HEK293T (cell line): ENCODE data around the gene TTC9C.

Experiments used
- CTCF ChIA-PET: fragments of 350-600 bp; formaldehyde crosslinking; extraction: SDS; loops from one replicate; lab custom pipeline; 2021; ENCODE audit warnings: antibody characterized with exemption, inconsistent platforms; lab: Yijun Ruan, JAX
- POLR2A ChIA-PET: fragments of 350-600 bp; formaldehyde crosslinking; extraction: SDS; loops from one replicate; lab custom pipeline; 2020; ENCODE audit warnings: antibody characterized with exemption, inconsistent platforms; lab: Yijun Ruan, JAX
- DNase-seq: peaks from one replicate; pipeline ENCODE4 v3.0.0; 2012; ENCODE audit warnings: mixed read lengths; ENCODE audit errors: extremely low spot score
- ARNT ChIP-seq: fragments of 450-650 bp; IDR thresholded peaks from 2 replicates; pipeline ENCODE4 v1.6.1; 2017; ENCODE audit warnings: mild to moderate bottlenecking
- BHLHE40 ChIP-seq: fragments of 450-650 bp; IDR thresholded peaks from 2 replicates; pipeline ENCODE4 v1.6.1; 2016; ENCODE audit warnings: mild to moderate bottlenecking, moderate library complexity, borderline replicate concordance
- CTBP1 ChIP-seq: fragments of 450-650 bp; IDR thresholded peaks from 2 replicates; pipeline ENCODE4 v1.6.1; 2016; ENCODE audit warnings: borderline replicate concordance
- ELF4 ChIP-seq: fragments of 450-650 bp; IDR thresholded peaks from 2 replicates; pipeline ENCODE4 v1.6.1; 2017; ENCODE audit warnings: antibody characterized with exemption
- FOXA1 ChIP-seq: fragments of 450-650 bp; IDR thresholded peaks from 2 replicates; pipeline ENCODE4 v1.6.1; 2016; ENCODE audit warnings: mild to moderate bottlenecking
- FOXK2 ChIP-seq: fragments of 450-650 bp; IDR thresholded peaks from 2 replicates; pipeline ENCODE4 v1.6.1; 2016; ENCODE audit warnings: mild to moderate bottlenecking
- FOXM1 ChIP-seq: fragments of 450-650 bp; IDR thresholded peaks from 2 replicates; pipeline ENCODE4 v1.6.1; 2017; ENCODE audit warnings: mild to moderate bottlenecking, borderline replicate concordance
- HDGF ChIP-seq: fragments of 450-650 bp; IDR thresholded peaks from 2 replicates; pipeline ENCODE4 v1.6.1; 2017; ENCODE audit warnings: antibody characterized with exemption, borderline replicate concordance
- L3MBTL2 ChIP-seq: fragments of 450-650 bp; conservative IDR thresholded peaks from 2 replicates; pipeline ENCODE4 v1.6.1; 2016; ENCODE audit warnings: mild to moderate bottlenecking
- LEF1 ChIP-seq: fragments of 450-650 bp; IDR thresholded peaks from 2 replicates; pipeline ENCODE4 v1.6.1; 2017; ENCODE audit warnings: mild to moderate bottlenecking, borderline replicate concordance
- NFRKB ChIP-seq: fragments of 450-650 bp; IDR thresholded peaks from 2 replicates; pipeline ENCODE4 v1.6.1; 2016; ENCODE audit warnings: mild to moderate bottlenecking, moderate library complexity
- SP1 ChIP-seq: fragments of 450-650 bp; IDR thresholded peaks from 2 replicates; pipeline ENCODE4 v1.6.1; 2017
- SUZ12 ChIP-seq: fragments of 450-650 bp; IDR thresholded peaks from 2 replicates; pipeline ENCODE4 v1.6.1; 2016; ENCODE audit warnings: mild to moderate bottlenecking
- TARDBP ChIP-seq: fragments of 450-650 bp; IDR thresholded peaks from 2 replicates; pipeline ENCODE4 v1.6.1; 2016
- ZNF384 ChIP-seq: fragments of 450-650 bp; IDR thresholded peaks from 2 replicates; pipeline ENCODE4 v1.6.1; 2016
- TF ChIP-seq, protein P1 (sequence below): fragments of 450-650 bp; IDR thresholded peaks from 2 replicates; pipeline ENCODE4 v1.6.1; 2016

TTC9C gene

DNA sequence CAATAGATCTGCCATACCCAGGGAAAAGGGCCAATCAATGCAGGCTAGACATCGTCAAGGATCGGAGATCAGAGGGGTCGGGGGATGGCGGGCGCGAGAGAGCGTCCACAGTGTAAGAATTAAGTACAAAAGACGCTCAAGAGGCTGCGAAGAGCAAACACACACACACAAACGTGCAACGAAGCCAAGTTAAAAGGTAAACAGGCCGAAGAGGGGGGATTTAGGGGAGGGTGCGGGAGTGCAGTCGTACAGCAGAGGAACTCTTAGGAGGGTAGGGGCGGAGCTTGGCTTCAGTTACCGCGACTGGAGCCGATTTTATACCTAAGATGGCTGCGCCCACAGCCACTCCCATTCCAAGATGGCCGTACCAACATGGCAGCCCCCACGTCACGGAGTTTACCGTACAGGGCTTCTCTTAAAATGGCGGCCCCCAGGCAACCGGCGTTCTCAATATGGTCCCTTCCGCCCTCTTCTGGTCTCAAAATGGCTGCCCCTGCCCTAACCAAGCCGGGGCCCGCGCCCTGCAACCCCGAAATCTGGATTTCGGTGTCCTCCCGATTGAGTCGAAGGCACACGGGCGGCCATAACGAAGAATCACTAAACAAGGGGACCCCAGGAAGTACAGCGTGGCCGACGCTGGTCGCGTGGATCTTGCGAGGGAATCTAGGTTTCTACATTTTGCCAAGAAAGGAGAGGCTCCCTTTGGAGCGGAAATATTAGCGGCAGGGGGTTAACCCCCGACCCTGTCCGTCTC lies 18.9 kb upstream of the TTC9C start:
- ChIA-PET CTCF (no interaction called here), POLR2A (interaction anchor here (0.6 to 6.6 kb wide), 8 partner anchors 16 to 136 kb away, joined by 3 to 65 read pairs (median 4); partner anchors contain the start of genes B3GAT3, EEF1G, HNRNPUL2 and TTC9C)
- TF ChIP-seq BHLHE40, result no peak
- TF ChIP-seq TARDBP, result no peak
- no peak for TF ChIP-seq ARNT
- TF ChIP-seq L3MBTL2, result no peak
- TF ChIP-seq, protein P1, sequence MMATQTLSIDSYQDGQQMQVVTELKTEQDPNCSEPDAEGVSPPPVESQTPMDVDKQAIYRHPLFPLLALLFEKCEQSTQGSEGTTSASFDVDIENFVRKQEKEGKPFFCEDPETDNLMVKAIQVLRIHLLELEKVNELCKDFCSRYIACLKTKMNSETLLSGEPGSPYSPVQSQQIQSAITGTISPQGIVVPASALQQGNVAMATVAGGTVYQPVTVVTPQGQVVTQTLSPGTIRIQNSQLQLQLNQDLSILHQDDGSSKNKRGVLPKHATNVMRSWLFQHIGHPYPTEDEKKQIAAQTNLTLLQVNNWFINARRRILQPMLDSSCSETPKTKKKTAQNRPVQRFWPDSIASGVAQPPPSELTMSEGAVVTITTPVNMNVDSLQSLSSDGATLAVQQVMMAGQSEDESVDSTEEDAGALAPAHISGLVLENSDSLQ, result no peak
- no peak for TF ChIP-seq FOXM1
- no peak for TF ChIP-seq SP1
- TF ChIP-seq SUZ12, result no peak
- no peak for TF ChIP-seq CTBP1
- no peak for TF ChIP-seq ELF4
- peak; percentile 59 for DNase-seq

DNA sequence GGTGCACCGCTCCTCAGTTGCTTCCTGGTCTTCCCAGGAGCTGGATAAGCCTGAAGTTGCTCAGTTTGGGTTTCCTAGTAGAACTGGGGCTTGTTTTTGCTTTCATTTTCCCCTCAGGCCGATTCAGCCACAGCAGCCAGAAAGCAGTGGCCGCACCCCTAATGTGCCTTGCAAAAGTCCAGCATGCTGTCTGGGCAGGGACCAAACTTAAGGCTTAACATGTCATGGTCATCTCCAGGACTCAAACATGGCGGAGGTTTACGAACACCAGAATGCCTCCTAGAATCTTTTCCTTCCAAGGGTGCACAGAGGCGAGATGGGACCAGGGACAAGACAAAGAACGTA lies 18.3 kb upstream of the TTC9C start:
- DNase-seq, result no peak
- ChIA-PET CTCF (no interaction called here), POLR2A (interaction anchor here (0.6 to 6.6 kb wide), 6 partner anchors 16 to 131 kb away, joined by 3 to 65 read pairs (median 4); partner anchors contain the start of genes B3GAT3, HNRNPUL2, TTC9C and UQCC3)
- TF ChIP-seq, protein P1, result no peak
- TF ChIP-seq SP1 (no peak), LEF1 (no peak), BHLHE40 (no peak), L3MBTL2 (no peak), FOXM1 (no peak), CTBP1 (no peak), NFRKB (no peak), ELF4 (no peak), FOXA1 (no peak), SUZ12 (no peak), FOXK2 (no peak), ARNT (no peak), ZNF384 (no peak), TARDBP (no peak), HDGF (no peak)

DNA sequence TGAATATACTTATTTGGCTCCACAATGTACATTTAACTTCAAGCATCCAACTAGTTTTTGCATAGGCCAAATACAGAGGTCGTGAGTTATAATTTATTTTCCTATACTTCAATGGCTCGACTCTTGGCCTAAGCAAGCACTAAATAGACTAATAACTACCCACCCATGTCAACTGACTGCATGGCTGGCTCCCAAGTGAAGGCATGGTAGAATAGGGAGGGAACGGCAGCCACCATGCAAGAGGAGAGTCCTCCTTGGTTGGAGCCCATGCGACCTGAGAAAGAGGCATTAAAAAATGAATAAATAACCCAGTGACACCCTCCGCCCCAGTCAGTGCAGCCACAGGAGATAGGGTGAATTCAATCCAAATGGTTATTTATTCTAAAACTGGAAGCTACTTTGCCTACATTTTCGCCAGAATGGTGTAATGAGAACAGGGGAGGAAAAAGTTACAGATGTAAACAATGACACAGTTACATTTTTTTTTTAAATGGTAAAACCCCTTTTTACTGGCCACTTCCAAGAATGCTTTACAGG lies 15.9 kb upstream of the TTC9C start:
- DNase-seq, result no peak
- TF ChIP-seq ARNT (no peak), ZNF384 (no peak), SUZ12 (no peak), ELF4 (no peak), HDGF (no peak)
- TF ChIP-seq, protein P1, result no peak
- CTCF ChIA-PET, result no interaction called here
- POLR2A ChIA-PET, result interaction anchor here (1.0 to 1.8 kb wide), 2 partner anchors 13 to 15 kb away, joined by 5 to 6 read pairs; partner anchors contain the start of gene HNRNPUL2

DNA sequence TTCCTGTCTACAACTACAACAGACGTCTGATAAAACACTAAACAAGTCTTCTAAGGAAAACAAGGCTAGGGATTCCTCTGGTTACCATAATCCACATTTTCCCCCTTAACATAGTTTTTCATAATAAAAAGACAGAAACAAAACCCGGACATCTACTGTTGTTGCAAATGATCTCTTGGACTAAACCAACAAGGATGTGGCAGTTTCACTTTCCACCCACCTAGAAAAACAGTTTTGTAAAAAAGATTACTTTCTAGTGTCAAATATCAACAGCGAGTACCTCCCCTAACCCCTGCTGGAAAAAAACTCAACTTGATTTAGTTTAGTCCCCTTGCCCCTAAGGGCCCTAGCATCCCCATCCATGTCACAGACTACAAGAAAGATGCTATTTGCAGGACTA lies 15.4 kb upstream of the TTC9C start:
- POLR2A ChIA-PET, result interaction anchor here (1.0 to 1.8 kb wide), 2 partner anchors 13 to 14 kb away, joined by 5 to 6 read pairs; partner anchors contain the start of gene HNRNPUL2
- TF ChIP-seq HDGF (no peak), FOXA1 (no peak), CTBP1 (no peak), FOXK2 (no peak), TARDBP (no peak), FOXM1 (no peak), BHLHE40 (no peak), LEF1 (no peak), ARNT (no peak), ZNF384 (no peak), ELF4 (no peak)
- DNase-seq, result no peak
- CTCF ChIA-PET, result no interaction called here

DNA sequence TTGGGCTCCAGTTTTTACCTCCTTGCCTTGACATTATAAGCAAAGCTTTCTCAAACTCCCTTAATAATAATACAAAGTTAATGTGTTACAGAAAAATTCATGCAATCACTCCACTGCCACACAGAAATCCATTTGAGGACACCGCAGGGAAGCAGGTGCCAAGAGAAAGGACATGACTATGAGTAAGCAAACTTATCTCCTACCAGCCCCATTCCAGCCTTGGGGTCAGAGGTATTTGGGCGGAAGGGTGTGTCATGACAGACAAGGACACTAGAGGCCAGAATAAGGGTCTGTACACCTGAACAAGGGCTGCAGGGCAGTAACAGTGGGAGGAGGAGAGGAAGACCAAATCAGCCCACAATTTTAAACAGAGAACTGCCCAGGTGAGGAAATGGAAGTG lies 14.9 kb upstream of the TTC9C start:
- ChIA-PET POLR2A (interaction anchor here (1.8 kb wide), 1 partner anchor 14 kb away, joined by 6 read pairs; the partner anchor contains the start of gene HNRNPUL2), CTCF (no interaction called here)
- no peak for DNase-seq
- no peak for TF ChIP-seq LEF1
- no peak for TF ChIP-seq FOXK2
- no peak for TF ChIP-seq SP1
- no peak for TF ChIP-seq ARNT
- TF ChIP-seq BHLHE40, result no peak
- no peak for TF ChIP-seq ELF4
- TF ChIP-seq CTBP1, result no peak
- TF ChIP-seq FOXM1, result no peak
